ENCODE results near the gene ASB18.

DNA sequence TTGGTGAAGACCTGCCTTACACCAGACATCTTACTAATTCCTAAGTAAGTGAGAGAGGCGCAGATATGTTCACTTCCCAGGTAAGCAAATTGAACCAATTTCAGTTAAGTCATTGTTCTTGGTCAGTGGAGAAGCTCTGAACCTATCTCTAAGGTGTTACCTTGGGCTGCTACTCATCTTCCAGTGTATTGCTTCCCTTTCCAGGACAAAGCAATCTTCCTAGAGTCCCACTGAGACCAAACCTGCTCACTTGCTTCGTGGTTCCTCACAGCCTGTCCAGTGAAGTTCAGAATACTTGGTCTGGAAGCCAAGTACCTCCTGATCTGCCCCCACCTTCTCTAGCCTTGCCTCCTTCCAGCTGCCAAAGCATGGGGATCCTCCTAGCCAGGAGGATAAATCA, 73.5 kb downstream of the ASB18 start:
- no peak for TF ChIP-seq EZH2phosphoT487 (IDR thresholded peaks at IDR 0.05; ENCODE audit: borderline replicate concordance, low read length)
- TF ChIP-seq, protein P1, sequence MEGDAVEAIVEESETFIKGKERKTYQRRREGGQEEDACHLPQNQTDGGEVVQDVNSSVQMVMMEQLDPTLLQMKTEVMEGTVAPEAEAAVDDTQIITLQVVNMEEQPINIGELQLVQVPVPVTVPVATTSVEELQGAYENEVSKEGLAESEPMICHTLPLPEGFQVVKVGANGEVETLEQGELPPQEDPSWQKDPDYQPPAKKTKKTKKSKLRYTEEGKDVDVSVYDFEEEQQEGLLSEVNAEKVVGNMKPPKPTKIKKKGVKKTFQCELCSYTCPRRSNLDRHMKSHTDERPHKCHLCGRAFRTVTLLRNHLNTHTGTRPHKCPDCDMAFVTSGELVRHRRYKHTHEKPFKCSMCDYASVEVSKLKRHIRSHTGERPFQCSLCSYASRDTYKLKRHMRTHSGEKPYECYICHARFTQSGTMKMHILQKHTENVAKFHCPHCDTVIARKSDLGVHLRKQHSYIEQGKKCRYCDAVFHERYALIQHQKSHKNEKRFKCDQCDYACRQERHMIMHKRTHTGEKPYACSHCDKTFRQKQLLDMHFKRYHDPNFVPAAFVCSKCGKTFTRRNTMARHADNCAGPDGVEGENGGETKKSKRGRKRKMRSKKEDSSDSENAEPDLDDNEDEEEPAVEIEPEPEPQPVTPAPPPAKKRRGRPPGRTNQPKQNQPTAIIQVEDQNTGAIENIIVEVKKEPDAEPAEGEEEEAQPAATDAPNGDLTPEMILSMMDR (IDR thresholded peaks at IDR 0.05; ENCODE audit: low read depth, low read length, poor library complexity, severe bottlenecking): no peak
